HCT116 (cell line): ENCODE measurements around the gene CALM3. TPM values are rescaled to one million over a fixed set of nuclear protein-coding genes. Genes with fewer than 3 reads are reported as not detected.

Experiments used
- ATAC-seq: fragments of 200-7000 bp; cut with Tn5 transposase; 2 replicates; pipeline ENCODE4 v1.9.1; 2020; ENCODE audit warnings: mild to moderate bottlenecking, moderate library complexity
- BruUV-seq: library from RNA; stranded (reverse); fragments of 400-500 nt; replicated peaks from 2 replicates; lab custom pipeline; 2021; lab: Mats Ljungman, UMichigan
- CTCF ChIA-PET: fragments of 300-600 bp; sonication (Branson Sonifier 250); formaldehyde crosslinking; loops from one replicate; lab custom pipeline; 2021; ENCODE audit warnings: antibody characterized with exemption; lab: Charles Lee
- POLR2A ChIA-PET: fragments of 300-600, 350-600 bp; sonication (Branson Sonifier 250); formaldehyde crosslinking; loops from one replicate; lab custom pipeline; 2021; ENCODE audit warnings: antibody characterized with exemption; lab: Charles Lee
- RAD21 ChIA-PET, 2 experiments: fragments of 300-600 bp; sonication (Branson Sonifier 250); formaldehyde crosslinking; loops; one replicate each; lab custom pipeline; 2023; ENCODE audit warnings: low total read pairs in 2 of 2; ENCODE audit not compliant: uncharacterized antibody in 2 of 2, unreplicated experiment in 2 of 2, low non-redundant PET in 1 of 2; lab: Charles Lee
- DNase-seq: peaks from one replicate; pipeline ENCODE4 v3.0.0-alpha.2; 2010; ENCODE audit warnings: low read depth, low spot score
- H2AFZ ChIP-seq: fragments of 200-600 bp; shearing (Covaris generic), sonication (generic); 2 replicates; pipeline ENCODE4 v1.6.1; 2017; ENCODE audit warnings: low read depth, mixed run types, mixed read lengths, antibody characterized with exemption, low read length; ENCODE audit not compliant: poor library complexity, severe bottlenecking
- H3K27ac ChIP-seq: 2 replicates; pipeline ENCODE4 v1.5.1; 2012; ENCODE audit warnings: low read depth, low read length
- H3K27me3 ChIP-seq: fragments of 200-600 bp; sonication (generic); 2 replicates; pipeline ENCODE4 v1.6.1; 2016; ENCODE audit warnings: mixed run types, low read length, mixed read lengths; ENCODE audit not compliant: insufficient read depth
- H3K36me3 ChIP-seq, 2 experiments: fragments of 200-500 bp in 1 of 2; fragments of 200-600 bp in 1 of 2; sonication (Bioruptor generic) in 1 of 2; sonication (generic) in 1 of 2; 2 replicates each; pipeline versions ENCODE4 v1.5.1 to v1.6.1; 2014 to 2016; ENCODE audit warnings: low read length in 2 of 2, inconsistent platforms in 1 of 2, mixed read lengths in 1 of 2, mixed run types in 1 of 2; ENCODE audit not compliant: insufficient read depth in 2 of 2, control insufficient read depth in 1 of 2
- H3K4me1 ChIP-seq, 2 experiments: fragments of 200-600 bp in 1 of 2; sonication (generic) in 1 of 2; 2 replicates each; pipeline versions ENCODE4 v1.5.1 to v1.6.1; 2012 to 2017; ENCODE audit warnings: low read length in 2 of 2, inconsistent platforms in 1 of 2, mild to moderate bottlenecking in 1 of 2, mixed read lengths in 1 of 2, mixed run types in 1 of 2, moderate library complexity in 1 of 2; ENCODE audit not compliant: insufficient read depth in 2 of 2, control insufficient read depth in 1 of 2
- H3K4me2 ChIP-seq: fragments of 200-600 bp; sonication (generic); 2 replicates; pipeline ENCODE4 v1.6.1; 2017; ENCODE audit warnings: mixed run types, low read length, mixed read lengths
- H3K4me3 ChIP-seq, 2 experiments: fragments of 200-600 bp in 1 of 2; sonication (generic) in 1 of 2; replicated peaks in 1 of 2; 2 replicates each; pipeline ENCODE4 v1.5.1; 2011 to 2016; ENCODE audit warnings: low read length in 2 of 2, control low read depth in 1 of 2, low read depth in 1 of 2, mild to moderate bottlenecking in 1 of 2, mixed read lengths in 1 of 2, mixed run types in 1 of 2
- H3K79me2 ChIP-seq: fragments of 200-600 bp; sonication (generic); 2 replicates; pipeline ENCODE4 v1.6.1; 2017; ENCODE audit warnings: mild to moderate bottlenecking, mixed run types, low read length, moderate library complexity, mixed read lengths; ENCODE audit not compliant: insufficient read depth
- H3K9ac ChIP-seq: fragments of 200-600 bp; sonication (generic); 2 replicates; pipeline ENCODE4 v1.6.1; 2016; ENCODE audit warnings: low read length, mixed read lengths
- H3K9me2 ChIP-seq: fragments of 200-600 bp; sonication (generic), shearing (Covaris generic); 2 replicates; pipeline ENCODE4 v1.6.1; 2017; ENCODE audit warnings: mixed run types, mild to moderate bottlenecking, moderate library complexity; ENCODE audit not compliant: insufficient read depth
- H3K9me3 ChIP-seq, 2 experiments: fragments of 200-500 bp in 1 of 2; fragments of 200-600 bp in 1 of 2; sonication (Bioruptor generic) in 1 of 2; sonication (generic) in 1 of 2; 2 replicates each; pipeline ENCODE4 v1.6.1; 2014 to 2017; ENCODE audit warnings: low read length in 2 of 2, mixed read lengths in 2 of 2, inconsistent platforms in 1 of 2, low read depth in 1 of 2, mild to moderate bottlenecking in 1 of 2, mixed run types in 1 of 2, moderate library complexity in 1 of 2; ENCODE audit not compliant: control insufficient read depth in 1 of 2, insufficient read depth in 1 of 2
- H4K20me1 ChIP-seq: fragments of 200-600 bp; sonication (generic), shearing (Covaris generic); 2 replicates; pipeline ENCODE4 v1.6.1; 2017; ENCODE audit warnings: mixed run types, mild to moderate bottlenecking, moderate library complexity; ENCODE audit not compliant: insufficient read depth
- CBX3 ChIP-seq: IDR thresholded peaks from 2 replicates; pipeline ENCODE4 v1.6.1; 2012; ENCODE audit warnings: low read depth
- CEBPB ChIP-seq: IDR thresholded peaks from 2 replicates; pipeline ENCODE4 v1.6.1; 2012; ENCODE audit warnings: low read depth
- EGR1 ChIP-seq: IDR thresholded peaks from 2 replicates; pipeline ENCODE4 v1.6.1; 2012; ENCODE audit warnings: low read depth
- ELF1 ChIP-seq: IDR thresholded peaks from 2 replicates; pipeline ENCODE4 v1.6.1; 2012; ENCODE audit warnings: low read depth, borderline replicate concordance
- EZH2phosphoT487 ChIP-seq: fragments of 200-600 bp; IDR thresholded peaks from 2 replicates; pipeline ENCODE4 v1.6.1; 2018; ENCODE audit warnings: antibody characterized with exemption, borderline replicate concordance
- FOSL1 ChIP-seq: IDR thresholded peaks from 2 replicates; pipeline ENCODE4 v1.6.1; 2012; ENCODE audit warnings: low read depth
- JUND ChIP-seq: IDR thresholded peaks from 2 replicates; pipeline ENCODE4 v1.6.1; 2012
- POLR2AphosphoS5 ChIP-seq: IDR thresholded peaks from 2 replicates; pipeline ENCODE4 v1.6.1; 2011; ENCODE audit warnings: mild to moderate bottlenecking, low read depth, low read length, moderate library complexity
- RAD21 ChIP-seq: IDR thresholded peaks from 2 replicates; pipeline ENCODE4 v1.6.1; 2012; ENCODE audit warnings: low read depth, mild to moderate bottlenecking
- TCF7L2 ChIP-seq: IDR thresholded peaks from 2 replicates; pipeline ENCODE4 v1.7.0; 2011; ENCODE audit warnings: borderline replicate concordance, inconsistent platforms; ENCODE audit not compliant: insufficient read depth, insufficient read length; ENCODE audit errors: extremely low read depth
- ZFX ChIP-seq: fragments of 450-650 bp; IDR thresholded peaks from 2 replicates; pipeline ENCODE4 v1.6.1; 2017
- ZNF274 ChIP-seq: fragments of 200-500 bp; sonication (Bioruptor generic); IDR thresholded peaks from 2 replicates; pipeline ENCODE4 v1.6.1; 2014; ENCODE audit warnings: mild to moderate bottlenecking, low read depth, low read length, inconsistent platforms
- intact Hi-C: fragments of 100-400 bp; cut with micrococcal nuclease; formaldehyde crosslinking; loops from 2 replicates; pipeline ENCODE4 v1.10.0; 2022
- total RNA-seq: library from RNA; stranded (reverse); gene quantifications from one replicate; pipeline ENCODE4 v1.2.1, GENCODE V29; 2021; ENCODE audit not compliant: unreplicated experiment
- TF ChIP-seq, protein P1 (sequence below): IDR thresholded peaks from 2 replicates; pipeline ENCODE4 v1.6.1; 2011; ENCODE audit warnings: mild to moderate bottlenecking, low read length, moderate library complexity; ENCODE audit not compliant: insufficient replicate concordance; ENCODE audit errors: extremely low read depth

Gene CALM3
- total RNA-seq, 1 experiment from 2014 or later: 335 TPM

DNA sequence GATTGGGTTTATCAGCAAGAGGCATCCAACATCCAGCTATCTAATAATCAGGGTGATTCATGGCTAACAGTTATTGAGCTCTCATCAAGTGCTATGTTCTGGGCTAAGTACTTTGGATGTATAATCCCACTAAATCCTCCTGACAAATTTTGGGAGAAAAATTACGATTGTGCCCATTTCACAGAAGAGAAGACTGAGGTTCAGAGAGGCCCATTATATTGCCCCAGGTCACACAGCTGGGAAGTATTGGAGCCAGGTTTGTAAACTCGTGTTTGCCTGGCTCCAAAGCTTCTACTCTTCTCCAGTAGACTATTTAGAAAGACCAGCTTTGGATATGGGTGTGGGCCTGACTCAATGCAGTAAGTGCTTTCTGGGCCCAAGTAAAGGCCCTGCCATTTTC is 20.9 kb upstream of the CALM3 start:
- no peak for DNase-seq
- H2AFZ ChIP-seq: no peak overlapping the region
- H3K9me3 ChIP-seq: no peaks in the 10 kb centered on the region
- ATAC-seq: no peak
- no peak overlapping the region for H3K4me2 ChIP-seq
- H3K36me3 ChIP-seq: no peaks in the 10 kb centered on the region
- H3K79me2 ChIP-seq: no peaks in the 10 kb centered on the region
- H4K20me1 ChIP-seq: no peaks in the 10 kb centered on the region
- no peaks in the 10 kb centered on the region for H3K9me2 ChIP-seq
- RAD21 ChIA-PET: interaction anchor here in 1 of 2 experiments (1.5 kb wide), 1 partner anchor 50 kb away, joined by 4 read pairs; no protein-coding TSS in a partner anchor
- CTCF ChIA-PET: interaction anchor here (1.3 to 1.7 kb wide), 2 partner anchors 20 to 50 kb away, joined by 4 to 6 read pairs; partner anchors contain the start of gene CALM3
- H3K4me1 ChIP-seq: no peaks in the 10 kb centered on the region
- no peak for TF ChIP-seq CEBPB
- TF ChIP-seq RAD21: no peak
- TF ChIP-seq FOSL1: no peak
- TF ChIP-seq EZH2phosphoT487: no peak
- no peak for TF ChIP-seq JUND
- no peak for TF ChIP-seq CBX3
- TF ChIP-seq, protein P1, sequence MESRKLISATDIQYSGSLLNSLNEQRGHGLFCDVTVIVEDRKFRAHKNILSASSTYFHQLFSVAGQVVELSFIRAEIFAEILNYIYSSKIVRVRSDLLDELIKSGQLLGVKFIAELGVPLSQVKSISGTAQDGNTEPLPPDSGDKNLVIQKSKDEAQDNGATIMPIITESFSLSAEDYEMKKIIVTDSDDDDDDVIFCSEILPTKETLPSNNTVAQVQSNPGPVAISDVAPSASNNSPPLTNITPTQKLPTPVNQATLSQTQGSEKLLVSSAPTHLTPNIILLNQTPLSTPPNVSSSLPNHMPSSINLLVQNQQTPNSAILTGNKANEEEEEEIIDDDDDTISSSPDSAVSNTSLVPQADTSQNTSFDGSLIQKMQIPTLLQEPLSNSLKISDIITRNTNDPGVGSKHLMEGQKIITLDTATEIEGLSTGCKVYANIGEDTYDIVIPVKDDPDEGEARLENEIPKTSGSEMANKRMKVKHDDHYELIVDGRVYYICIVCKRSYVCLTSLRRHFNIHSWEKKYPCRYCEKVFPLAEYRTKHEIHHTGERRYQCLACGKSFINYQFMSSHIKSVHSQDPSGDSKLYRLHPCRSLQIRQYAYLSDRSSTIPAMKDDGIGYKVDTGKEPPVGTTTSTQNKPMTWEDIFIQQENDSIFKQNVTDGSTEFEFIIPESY: no peak
- no peak for TF ChIP-seq ZNF274
- no peak for TF ChIP-seq EGR1
- POLR2A ChIA-PET: no interaction called here
- BruUV-seq: no TSS peak
- no peaks in the 10 kb centered on the region for H3K27me3 ChIP-seq
- H3K27ac ChIP-seq: no peak overlapping the region
- H3K9ac ChIP-seq: no peak overlapping the region
- H3K4me3 ChIP-seq: no peak overlapping the region
- intact Hi-C loops: no loop called here

DNA sequence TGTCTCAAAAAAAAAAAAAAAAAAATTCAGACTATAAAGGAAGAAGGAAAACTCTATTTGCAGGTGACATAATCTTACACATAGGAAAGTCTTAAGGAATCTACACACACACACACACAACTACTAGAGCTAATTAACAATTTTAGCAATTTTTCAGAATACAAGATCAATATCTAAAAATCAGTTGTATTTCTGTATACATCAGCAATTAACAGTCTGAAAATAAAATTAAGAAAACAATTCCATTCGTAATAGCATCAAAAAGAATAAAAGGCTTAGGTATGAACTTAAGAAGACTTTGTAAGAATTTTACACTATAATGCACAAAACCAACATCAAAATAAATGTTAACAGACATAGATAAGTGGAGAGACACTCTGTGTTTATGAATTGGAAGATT is 15.6 kb upstream of the CALM3 start:
- POLR2A ChIA-PET: interaction anchor here (0.7 kb wide), 1 partner anchor 31 kb away, joined by 3 read pairs; no protein-coding TSS in a partner anchor
- no peaks in the 10 kb centered on the region for H3K9me3 ChIP-seq
- intact Hi-C loops: no loop called here
- no peak overlapping the region for H3K27ac ChIP-seq
- BruUV-seq: no TSS peak
- RAD21 ChIA-PET: no interaction called here
- H3K27me3 ChIP-seq: no peaks in the 10 kb centered on the region
- no peaks in the 10 kb centered on the region for H3K79me2 ChIP-seq
- H3K36me3 ChIP-seq: no peaks in the 10 kb centered on the region
- CTCF ChIA-PET: no interaction called here
- H3K4me2 ChIP-seq: no peak overlapping the region
- ATAC-seq (no peak), DNase-seq (no peak)
- no peaks in the 10 kb centered on the region for H3K4me1 ChIP-seq
- H3K9me2 ChIP-seq: no peaks in the 10 kb centered on the region
- TF ChIP-seq TCF7L2 (no peak), EGR1 (no peak), POLR2AphosphoS5 (no peak), ZFX (no peak), CEBPB (no peak), FOSL1 (no peak), ELF1 (no peak), EZH2phosphoT487 (no peak)
- H3K9ac ChIP-seq: no peak overlapping the region
- no peaks in the 10 kb centered on the region for H4K20me1 ChIP-seq
- H2AFZ ChIP-seq: no peak overlapping the region
- H3K4me3 ChIP-seq: no peak overlapping the region
